ENCODE data around the gene GALNT3. TPM values are rescaled to one million over a fixed set of nuclear protein-coding genes. Genes with fewer than 3 reads are reported as not detected.

The GALNT3 gene
- total and polyA plus RNA-seq, 9 of the 15 experiments (the other 6 are each of a cell fraction or from before 2014, with no cell fraction given), result 0.03 to 0.29 (median 0.06) TPM; not detected in 6

- TF ChIP-seq ZBTB43 (CRISPR knock-in tag; IDR thresholded peaks at IDR 0.05), result no peak
- no peak for TF ChIP-seq HSF4 (CRISPR knock-in tag; IDR thresholded peaks at IDR 0.05; ENCODE audit: borderline replicate concordance)
- TF ChIP-seq, protein P1, sequence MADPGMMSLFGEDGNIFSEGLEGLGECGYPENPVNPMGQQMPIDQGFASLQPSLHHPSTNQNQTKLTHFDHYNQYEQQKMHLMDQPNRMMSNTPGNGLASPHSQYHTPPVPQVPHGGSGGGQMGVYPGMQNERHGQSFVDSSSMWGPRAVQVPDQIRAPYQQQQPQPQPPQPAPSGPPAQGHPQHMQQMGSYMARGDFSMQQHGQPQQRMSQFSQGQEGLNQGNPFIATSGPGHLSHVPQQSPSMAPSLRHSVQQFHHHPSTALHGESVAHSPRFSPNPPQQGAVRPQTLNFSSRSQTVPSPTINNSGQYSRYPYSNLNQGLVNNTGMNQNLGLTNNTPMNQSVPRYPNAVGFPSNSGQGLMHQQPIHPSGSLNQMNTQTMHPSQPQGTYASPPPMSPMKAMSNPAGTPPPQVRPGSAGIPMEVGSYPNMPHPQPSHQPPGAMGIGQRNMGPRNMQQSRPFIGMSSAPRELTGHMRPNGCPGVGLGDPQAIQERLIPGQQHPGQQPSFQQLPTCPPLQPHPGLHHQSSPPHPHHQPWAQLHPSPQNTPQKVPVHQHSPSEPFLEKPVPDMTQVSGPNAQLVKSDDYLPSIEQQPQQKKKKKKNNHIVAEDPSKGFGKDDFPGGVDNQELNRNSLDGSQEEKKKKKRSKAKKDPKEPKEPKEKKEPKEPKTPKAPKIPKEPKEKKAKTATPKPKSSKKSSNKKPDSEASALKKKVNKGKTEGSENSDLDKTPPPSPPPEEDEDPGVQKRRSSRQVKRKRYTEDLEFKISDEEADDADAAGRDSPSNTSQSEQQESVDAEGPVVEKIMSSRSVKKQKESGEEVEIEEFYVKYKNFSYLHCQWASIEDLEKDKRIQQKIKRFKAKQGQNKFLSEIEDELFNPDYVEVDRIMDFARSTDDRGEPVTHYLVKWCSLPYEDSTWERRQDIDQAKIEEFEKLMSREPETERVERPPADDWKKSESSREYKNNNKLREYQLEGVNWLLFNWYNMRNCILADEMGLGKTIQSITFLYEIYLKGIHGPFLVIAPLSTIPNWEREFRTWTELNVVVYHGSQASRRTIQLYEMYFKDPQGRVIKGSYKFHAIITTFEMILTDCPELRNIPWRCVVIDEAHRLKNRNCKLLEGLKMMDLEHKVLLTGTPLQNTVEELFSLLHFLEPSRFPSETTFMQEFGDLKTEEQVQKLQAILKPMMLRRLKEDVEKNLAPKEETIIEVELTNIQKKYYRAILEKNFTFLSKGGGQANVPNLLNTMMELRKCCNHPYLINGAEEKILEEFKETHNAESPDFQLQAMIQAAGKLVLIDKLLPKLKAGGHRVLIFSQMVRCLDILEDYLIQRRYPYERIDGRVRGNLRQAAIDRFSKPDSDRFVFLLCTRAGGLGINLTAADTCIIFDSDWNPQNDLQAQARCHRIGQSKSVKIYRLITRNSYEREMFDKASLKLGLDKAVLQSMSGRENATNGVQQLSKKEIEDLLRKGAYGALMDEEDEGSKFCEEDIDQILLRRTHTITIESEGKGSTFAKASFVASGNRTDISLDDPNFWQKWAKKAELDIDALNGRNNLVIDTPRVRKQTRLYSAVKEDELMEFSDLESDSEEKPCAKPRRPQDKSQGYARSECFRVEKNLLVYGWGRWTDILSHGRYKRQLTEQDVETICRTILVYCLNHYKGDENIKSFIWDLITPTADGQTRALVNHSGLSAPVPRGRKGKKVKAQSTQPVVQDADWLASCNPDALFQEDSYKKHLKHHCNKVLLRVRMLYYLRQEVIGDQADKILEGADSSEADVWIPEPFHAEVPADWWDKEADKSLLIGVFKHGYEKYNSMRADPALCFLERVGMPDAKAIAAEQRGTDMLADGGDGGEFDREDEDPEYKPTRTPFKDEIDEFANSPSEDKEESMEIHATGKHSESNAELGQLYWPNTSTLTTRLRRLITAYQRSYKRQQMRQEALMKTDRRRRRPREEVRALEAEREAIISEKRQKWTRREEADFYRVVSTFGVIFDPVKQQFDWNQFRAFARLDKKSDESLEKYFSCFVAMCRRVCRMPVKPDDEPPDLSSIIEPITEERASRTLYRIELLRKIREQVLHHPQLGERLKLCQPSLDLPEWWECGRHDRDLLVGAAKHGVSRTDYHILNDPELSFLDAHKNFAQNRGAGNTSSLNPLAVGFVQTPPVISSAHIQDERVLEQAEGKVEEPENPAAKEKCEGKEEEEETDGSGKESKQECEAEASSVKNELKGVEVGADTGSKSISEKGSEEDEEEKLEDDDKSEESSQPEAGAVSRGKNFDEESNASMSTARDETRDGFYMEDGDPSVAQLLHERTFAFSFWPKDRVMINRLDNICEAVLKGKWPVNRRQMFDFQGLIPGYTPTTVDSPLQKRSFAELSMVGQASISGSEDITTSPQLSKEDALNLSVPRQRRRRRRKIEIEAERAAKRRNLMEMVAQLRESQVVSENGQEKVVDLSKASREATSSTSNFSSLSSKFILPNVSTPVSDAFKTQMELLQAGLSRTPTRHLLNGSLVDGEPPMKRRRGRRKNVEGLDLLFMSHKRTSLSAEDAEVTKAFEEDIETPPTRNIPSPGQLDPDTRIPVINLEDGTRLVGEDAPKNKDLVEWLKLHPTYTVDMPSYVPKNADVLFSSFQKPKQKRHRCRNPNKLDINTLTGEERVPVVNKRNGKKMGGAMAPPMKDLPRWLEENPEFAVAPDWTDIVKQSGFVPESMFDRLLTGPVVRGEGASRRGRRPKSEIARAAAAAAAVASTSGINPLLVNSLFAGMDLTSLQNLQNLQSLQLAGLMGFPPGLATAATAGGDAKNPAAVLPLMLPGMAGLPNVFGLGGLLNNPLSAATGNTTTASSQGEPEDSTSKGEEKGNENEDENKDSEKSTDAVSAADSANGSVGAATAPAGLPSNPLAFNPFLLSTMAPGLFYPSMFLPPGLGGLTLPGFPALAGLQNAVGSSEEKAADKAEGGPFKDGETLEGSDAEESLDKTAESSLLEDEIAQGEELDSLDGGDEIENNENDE (IDR thresholded peaks at IDR 0.05; ENCODE audit: low read depth, low read length), result no peak
Observed at GRCh38 chr2:165706960-165707487, 87.0 kb downstream of the GALNT3 start (continued).
